ENCODE results near the gene XPR1.
"Not testable (repeated sequence)": the region's sequence is repeated elsewhere in the genome, so short reads cannot be mapped to it uniquely, and the experiment has no call there.

The XPR1 gene

DNA sequence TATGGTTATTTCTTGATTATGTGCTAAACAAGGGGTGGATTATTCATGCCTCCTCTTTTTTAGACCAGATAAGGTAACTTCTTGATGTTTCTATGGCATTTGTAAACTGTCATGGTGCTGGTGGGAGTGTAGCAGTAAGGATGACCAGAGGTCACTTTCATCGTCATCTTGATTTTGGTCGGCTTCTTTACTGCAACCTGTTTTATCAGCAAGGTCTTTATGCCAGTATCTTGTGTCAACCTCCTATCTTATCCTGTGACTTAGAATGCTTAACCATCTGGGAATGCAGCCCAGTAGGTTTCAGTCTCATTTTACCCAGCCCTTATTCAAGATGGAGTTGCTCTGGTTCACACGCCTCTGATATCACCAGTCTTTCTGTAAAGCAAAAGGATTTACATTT is 95.9 kb downstream of the XPR1 start:
- DNase-seq, result not testable (repeated sequence)

DNA sequence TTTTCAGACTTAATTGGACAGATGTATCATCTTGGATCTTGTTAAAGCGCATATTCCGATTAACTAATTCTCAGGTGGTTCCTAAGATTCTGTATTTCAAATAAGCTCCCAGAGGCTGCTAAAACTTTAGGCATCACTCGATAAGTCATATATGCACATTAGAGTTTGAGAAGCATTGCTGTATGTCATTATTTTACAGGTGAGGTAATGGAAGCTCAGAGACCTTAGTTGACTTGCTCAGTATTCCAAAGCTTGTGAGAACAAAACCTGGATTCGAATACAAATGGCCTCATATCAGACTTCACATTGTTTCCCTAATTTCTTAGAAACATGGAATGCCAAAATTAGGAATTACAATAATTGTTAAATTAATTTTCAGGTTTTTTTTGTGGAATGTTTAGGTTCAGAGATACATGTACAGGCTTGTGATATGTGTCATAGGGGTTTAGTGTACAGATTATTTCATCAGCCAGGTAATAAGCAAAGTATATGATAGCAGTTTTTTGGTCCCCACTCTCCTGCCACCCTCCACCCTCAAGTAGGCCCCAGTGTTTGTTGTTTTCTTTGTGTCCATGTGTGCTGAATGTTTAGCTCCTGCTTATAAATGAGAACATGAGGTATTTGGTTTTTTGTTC is 96.8 kb downstream of the XPR1 start:
- no peak for DNase-seq

DNA sequence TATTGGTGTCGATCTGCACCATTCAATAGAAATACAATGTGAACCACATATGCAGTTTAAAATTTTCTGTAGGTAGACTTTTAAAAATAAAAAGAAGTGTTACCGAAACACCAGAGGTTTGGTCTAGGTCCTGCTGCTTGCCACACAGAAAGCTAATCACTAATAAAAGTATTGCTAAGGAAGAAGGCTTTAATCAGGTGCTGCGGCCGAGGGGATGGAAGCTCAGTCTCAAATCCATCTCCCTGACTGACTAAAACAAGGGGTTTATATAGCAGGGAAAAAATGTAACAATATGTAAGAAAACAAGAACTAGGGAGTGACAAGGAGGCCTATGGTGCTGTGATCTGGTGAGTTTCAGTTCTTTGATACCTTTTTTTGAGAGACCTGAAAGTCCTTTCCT is 99.3 kb downstream of the XPR1 start:
- DNase-seq, result no peak

DNA sequence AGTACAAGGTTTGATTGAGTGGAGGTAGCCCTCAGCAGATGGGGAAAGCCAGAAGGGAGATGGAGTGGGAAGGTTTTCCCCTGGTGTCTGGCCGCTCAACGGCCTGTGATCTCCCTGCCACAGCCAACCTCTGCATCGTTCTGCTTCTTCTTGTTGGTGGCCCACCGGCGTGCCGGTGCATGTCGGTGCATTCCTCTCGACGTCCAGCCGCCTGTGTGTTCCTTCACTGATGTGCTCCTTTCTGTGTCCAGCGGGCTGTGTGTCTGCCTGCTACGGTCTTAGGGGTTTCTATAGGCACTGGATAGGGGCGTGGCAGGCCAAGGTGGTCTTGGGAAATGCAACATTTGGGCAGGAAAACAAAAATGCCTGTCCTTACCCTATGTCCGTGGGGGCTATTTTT is 101.0 kb downstream of the XPR1 start:
- DNase-seq, result no peak

DNA sequence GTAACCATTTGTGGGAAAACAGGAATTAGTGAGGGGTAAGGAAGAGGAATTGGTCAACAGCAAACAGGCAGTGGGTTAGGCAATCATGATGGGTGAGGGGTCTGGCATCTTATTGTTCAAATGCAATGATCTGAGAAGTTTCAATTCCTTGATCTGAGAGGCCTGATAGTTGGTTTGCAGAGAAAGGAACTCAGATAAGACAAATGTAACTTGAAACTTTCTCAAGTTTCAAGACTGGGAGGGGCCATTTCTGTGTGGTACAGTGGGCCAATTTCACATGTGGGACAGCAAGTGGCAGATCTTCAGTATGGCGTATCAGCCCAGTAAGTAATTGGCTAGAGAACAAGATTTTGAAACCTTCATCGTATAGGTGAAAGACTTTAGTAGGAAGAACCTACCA is 102.5 kb downstream of the XPR1 start:
- no peak for DNase-seq

DNA sequence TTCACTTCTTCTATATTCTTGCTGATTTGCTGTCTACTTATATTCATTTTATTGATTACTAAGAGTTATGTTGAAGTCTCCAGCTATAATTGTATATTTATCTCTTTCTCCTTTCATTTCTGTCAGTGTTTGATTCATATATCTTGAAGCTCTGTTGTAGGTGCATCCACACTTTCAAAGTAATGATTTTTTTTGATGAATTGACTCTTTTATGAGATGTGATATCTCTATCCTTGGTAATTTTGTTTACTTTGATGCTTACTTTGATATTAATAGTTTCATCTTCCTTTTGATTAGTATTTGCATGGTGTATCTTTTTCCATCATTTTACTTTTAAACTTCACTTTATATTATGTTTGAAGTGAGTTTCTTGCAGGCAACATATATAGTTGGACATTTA is 110.8 kb downstream of the XPR1 start:
- DNase-seq, result no peak

DNA sequence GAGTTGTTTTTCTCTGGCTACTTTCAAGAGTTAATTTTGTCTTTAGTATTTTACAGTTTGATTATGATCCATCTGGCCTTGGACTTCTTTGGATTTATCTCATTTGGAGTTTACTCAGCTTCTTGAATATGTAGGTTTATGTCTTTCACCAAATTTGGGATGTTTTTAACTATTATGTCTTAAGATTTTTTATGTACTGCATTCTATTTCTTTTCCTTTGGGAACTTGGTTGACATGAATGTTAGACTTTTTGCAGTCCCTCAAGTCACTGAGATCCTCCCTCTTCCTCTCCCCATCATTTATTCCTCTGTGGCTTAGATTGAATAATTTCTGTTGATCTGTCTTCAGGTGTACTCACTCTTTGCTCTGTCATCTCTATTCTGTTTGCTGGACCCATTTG is 112.0 kb downstream of the XPR1 start:
- no peak for DNase-seq

DNA sequence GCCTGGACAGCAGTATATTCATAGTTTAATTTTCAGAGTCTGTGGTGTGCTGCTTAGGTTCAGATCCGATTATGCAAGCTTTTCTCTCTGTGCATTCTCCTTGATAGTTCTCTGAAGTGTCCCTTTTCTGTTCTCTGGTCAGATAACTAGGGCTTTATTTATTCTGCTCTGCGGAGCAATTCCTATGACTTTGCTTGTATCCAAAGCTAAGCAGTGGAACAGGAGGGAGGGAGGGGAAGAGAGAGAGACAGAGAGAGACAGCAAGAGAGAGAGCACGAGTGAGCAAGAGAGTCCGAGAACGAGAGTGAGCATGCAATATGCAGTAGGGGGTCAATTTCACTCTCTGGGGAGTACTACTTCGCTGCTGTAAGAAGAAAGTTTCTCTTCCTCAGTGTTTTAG is 113.3 kb downstream of the XPR1 start:
- DNase-seq, result no peak

DNA sequence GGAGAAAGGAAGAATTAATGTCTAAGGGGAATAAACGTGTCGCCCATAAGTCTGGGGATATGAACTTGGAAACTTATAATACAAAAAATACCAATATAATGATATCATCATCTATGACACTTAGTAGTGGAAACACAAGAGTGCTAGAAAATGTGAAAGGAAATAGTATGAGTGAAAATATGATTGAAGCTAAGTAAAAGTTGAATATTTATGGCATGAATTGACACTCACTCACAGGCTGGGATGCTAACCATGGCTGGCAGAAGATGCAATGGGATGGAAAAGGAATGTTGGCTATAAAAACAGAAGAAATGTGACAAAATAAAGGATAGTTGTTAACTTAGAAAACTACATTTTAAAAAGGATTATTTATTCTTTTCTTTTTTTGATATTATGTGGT is 120.1 kb downstream of the XPR1 start:
- no peak for DNase-seq

DNA sequence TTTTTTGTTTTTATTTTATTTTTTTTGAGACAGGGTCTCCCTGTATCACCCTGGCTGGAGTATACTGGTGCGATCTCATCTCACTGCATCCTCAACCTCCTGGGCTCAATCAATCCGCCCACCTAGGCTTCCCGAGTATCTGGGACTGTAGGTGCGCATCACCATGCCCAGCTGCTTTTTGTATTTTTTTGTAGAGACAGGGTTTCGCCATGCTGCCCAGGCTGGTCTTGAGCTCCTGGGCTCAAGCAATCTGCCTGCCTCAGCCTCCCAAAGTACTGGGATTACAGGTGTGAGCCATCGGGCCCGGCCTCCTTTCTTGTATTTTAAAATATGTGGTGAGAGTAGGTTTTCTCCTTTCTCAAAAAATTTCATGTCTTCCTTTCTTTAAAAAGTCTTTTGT is 122.6 kb downstream of the XPR1 start:
- no peak for DNase-seq

DNA sequence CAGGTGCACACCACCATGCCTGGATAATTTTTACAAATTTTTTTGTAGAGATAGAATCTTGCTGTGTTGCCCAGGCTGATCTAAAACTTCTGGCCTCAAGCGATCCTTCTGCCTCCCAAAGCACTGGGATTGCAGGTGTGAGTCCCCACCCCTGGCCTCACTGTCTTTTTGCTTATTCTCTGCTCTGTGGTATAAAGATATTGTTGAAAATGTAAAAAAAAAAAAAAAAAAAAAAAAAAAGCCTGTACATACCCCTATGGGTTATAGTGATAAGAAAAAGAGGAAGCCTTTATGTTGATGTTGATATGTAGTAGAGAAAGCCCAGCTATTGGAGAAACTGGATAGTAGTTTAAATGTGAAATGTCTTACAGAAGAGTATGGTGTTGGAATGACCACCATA is 125.8 kb downstream of the XPR1 start:
- no peak for DNase-seq

DNA sequence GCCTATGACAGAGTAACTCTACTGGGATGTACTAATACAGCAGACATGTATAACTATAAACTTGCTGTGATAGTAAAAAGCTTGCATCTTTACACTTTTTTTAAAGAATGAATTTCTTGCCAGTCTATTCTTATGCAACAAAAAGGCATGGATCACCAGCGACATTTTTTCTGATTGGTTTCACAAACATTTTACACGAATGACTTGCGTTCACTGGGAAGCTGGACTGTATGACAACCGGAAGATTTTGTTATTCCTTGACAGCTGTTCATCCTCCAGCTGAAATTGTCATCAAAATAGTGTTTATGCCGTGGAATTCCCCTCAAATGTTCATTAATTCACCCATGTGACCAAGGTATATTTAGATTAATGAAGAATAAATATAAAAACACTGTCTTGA is 131.0 kb downstream of the XPR1 start:
- no peak for DNase-seq

DNA sequence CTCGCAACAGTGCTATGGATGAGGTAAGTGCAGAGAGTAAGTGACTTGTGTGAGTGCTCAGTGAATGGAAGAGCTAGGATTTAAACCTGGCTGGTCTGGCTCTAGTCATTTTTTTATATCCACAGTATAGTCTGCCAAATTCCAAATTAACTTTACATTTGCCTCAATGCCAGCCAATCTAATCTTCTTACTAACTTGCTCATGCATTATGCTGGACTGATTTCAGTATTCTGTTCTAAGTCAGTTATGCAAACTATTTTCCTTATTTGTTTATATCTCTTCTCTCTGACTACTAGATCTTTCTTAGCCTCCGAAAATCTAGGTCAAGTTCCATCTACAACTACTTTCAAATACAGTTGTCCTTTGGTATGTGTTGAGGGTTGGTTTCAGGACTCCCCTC is 133.3 kb downstream of the XPR1 start:
- no peak for DNase-seq

DNA sequence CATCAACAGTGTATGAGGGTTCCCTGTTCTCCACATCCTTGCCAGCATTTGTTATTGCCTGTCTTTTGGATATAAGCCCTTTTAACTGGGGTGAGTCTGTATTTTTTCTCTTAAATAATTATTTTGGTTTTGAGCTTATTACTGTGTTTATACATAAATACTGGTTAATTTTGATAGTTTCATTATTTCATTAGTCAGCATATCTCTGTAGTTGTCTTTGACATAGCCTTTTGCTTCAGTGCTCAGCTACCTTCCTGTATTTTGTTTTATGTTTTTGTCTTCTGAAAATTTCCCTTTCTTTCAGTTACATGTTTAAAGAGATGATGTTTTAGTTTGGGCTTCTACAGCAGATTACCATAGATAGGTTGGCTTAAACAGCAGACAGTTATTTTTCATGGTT is 138.1 kb downstream of the XPR1 start:
- DNase-seq, result no peak

DNA sequence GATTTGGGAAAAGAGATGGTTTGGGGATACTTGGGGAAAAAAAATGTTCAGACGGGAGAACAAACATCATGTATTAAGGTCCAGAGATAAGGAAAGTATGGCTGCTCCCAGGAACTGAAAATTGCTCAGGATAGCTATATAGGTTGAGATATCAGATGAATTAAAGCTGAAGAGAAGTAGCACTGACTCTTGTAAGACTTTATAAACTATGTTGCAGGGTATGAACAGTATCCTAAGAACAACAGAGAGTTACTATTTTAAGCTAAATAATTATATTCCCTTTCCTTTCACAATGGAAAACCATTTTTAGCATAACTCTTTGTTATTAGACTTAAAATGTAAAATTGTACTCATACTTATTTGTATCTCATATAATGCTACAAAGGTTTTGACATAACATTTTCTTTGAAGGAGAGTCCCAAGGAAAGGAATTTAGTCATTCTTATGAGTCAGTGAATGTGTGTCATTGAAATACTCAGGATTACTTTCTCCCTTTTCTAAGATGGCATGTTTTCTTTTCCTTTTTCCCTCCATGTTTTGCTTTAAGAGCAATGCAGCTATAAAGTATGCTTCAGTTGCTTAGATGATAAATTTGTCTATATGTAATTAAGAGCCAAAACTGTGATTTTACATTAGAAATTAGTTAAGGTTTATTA is 141.5 kb downstream of the XPR1 start:
- DNase-seq, result no peak

DNA sequence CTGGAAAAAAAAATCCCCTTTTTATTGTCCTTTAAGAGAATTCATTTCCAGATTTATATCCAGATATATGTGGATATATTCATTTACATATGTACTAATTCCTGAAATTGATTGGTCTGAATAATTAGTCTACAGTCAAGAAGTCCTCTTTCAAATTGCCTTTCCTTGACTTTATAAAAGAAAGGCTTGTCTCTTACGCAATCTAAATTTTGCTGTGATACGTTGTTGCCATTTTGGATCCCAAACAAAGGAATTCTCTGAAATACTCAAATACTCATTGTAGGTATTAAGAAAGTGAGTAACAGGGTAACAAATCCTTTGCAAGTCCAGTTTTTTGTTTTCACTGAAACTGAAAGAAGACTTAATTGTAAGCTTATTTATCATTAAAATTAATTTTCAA is 144.0 kb downstream of the XPR1 start:
- no peak for DNase-seq

DNA sequence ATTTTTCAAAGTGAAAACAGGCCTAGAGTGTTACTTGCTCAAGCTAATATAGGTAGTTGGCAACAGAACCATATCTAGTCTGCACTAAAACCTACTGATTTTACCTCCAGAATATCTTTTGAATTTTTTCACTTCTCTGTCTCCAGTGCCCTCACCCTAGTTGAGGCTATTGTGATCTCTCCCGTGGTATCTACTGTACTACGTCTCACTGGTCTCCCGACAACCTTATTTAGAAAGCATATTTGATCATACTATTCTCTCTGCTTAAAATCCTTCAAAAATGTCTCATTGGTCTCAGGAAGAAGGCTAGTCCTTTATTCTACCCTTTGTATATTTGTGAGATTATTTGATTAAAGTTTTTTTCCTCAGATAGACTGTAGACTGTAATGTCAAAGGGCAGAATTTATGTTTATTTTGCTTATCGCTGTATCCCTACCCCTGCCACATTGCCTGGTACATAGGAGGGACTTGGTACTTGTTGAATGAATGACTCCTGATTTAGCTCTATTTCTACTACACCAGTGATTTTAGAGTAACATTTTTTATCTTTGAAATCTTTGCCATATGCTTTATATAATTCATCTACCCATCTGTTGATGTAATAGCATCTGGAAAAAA is 145.4 kb downstream of the XPR1 start:
- no peak for DNase-seq

DNA sequence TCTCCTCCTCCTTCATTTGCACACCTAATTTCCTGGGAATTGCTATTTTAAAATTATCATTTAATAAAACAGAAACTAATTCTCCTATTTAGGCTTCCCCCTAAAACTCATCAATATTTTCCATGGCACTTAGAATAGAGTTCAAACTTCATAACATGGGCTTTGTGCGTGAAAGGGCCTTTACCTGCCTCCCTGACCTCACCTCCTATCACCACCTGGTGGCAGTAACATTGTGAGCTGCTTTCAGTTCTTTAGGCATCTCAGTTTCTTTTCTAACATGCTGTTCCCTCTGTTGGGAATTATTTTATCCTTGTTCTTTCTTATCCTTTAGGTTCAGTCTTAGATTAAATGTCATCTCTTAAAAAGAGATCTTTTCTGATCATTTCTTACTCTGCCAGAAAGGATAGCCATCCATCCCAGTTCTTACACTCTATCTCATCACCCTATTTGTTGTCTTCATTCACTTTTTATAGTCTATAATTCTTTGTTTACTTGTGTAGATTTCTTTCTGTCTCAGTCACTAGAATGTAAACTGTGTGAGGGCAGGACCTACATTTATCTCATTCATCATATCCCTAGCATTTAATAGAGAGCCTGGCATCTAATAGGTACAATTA is 147.1 kb downstream of the XPR1 start:
- DNase-seq, result no peak

DNA sequence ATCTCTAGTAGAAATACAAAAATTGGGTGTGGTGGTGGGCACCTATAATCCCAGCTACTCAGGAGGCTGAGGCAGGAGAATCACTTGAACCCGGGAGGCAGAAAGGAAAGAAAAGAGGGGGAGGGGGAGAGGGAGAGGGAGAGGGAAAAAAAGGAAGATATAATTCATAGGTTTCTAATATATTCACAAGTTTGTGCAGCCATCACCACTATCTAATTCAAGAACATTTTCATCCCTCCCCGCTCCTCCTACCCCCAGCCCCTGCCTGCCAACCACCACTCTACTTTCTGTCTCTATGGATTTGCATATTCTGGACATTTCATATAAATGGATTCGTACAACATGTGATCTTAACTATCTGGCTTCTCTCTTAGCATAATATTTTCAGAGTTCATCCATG is 147.8 kb downstream of the XPR1 start:
- no peak for DNase-seq

DNA sequence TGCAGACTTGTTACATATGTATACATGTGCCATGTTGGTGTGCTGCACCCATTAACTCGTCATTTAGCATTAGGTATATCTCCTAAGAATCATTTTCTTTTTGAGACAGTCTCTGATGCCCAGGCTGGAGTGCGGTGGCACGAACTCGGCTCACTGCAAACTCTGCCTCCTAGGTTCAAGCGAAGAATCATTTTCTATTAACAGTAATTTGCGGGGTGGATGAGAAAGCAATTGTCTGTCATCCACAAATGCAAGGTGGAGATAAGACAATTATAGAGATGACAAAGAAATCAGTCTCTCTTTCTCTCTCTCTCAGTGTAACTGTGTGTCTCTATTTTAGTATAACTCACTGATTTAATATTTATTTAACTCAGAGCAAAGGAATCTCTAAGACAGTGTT is 149.9 kb downstream of the XPR1 start:
- DNase-seq, result no peak

DNA sequence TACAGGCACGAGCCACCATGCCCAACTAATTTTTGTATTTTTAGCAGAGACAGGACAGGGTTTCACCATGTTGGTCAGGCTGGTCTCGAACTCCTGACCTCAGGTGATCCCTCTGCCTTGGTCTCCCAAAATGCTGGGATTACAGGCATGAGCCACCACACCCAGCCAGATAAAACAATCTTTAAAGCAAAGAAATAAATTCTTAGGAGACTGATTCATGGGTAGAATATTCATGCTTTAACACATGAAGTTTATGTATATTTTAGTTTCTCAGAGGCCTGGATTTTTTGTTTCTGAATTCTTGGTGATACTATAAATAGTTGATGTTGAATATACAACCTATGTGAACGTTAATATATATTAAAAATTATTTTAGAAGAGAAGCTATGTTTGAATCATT is 153.5 kb downstream of the XPR1 start:
- no peak for DNase-seq

DNA sequence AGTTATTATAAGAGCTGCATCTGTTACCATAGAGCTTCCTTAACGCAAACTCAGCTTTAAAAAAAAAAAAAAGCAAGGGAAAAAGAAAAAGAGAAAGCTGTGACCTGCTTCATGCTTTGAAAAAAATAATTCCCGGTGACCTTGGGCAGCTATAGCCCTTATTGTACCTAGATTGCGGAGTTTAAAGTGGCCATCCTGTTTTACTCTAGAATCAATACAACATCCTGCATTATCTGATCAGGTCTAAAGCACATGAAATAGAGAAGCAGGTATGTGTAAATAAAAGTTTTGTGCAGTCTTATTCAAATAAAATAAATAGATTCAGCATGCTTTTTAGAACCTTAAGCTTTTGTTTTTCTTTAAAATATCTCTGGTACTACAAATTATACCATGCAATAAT is 154.1 kb downstream of the XPR1 start:
- DNase-seq, result no peak

DNA sequence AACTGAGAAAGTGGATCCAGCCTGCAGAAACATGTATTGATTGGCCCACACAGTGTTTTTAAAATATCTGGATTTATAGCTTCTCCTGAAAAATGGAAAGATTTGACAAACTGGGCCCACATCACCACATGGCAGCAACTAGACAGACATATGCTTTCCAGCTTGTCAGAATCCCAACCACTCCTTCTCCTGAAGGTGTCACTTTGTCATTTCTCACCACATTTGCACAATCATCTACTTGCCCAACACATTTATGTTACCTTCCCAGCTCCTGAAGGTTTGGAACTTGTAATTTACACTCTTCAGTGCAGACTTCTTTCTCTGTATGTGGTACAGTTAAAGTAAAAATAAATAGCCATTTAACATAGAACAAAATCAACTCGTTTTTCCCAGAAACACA is 154.8 kb downstream of the XPR1 start:
- DNase-seq, result no peak

DNA sequence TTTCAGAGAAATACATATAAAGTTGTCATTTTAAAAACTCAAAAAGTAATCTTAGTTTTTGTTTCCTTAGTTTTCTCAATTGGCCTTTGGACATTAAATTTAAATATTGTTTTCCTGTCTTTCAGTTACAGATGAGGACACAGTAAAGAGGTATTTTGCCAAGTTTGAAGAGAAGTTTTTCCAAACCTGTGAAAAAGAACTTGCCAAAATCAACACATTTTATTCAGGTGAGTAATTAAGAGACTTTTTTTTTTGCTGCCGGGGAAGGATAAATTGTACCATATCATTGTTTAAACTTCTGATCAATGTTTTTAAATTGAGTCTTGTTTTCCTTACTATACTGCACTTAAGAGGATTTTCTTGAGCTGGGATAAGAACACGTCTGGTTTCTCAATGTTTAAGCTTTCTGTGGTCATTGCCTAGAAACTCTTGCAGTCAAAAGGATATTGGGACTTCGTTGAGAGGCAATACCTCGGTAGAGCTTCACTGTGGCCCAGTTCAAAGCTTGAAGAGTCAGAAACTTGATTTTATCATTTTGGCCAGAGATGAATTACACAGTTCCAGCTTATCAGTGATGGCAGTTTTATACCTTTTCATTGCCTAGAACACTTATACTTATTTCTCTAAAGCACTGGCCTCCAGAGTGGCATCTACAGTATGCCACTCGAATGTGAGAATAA is 155.9 kb downstream of the XPR1 start:
- DNase-seq, result no peak
